Measurements from ENCODE around the gene CYRIA. TPM values are rescaled to one million over a fixed set of nuclear protein-coding genes. Genes with fewer than 3 reads are reported as not detected.

Gene CYRIA
- total and polyA plus RNA-seq, 2 experiments from 2014 or later, result 1.4 to 1.5 TPM

DNA sequence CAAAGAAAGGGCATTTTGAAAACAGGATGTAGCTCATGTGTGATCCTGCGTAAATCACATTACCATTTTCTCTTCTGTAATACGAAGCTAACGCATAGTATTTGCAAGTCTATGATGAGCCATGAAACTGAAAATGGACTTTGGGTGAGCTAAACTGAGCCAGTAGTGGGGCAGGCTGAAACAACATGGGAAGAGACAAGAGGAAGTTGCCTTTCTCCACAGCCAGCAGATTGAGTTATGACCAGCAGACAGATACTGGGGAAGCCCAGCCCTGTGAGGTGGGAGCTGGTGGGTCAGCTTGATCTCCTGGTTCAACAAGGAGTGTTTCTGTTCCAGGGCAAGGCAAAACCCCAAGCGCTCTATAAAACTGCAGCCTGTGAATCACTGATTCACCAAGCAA lies 11.8 kb downstream of the CYRIA start:
- Histone ChIP-seq H3K9me3 (ENCODE audit: low read depth) (no peaks in the 10 kb centered on the region), H3K4me1 (ENCODE audit: insufficient read depth) (peaks cover 28% of the 10 kb centered on the region), H3K36me3 (replicated peaks; ENCODE audit: insufficient read depth, low read depth) (no peaks in the 10 kb centered on the region), H3K27ac (no peak overlapping the region), H2AFZ (no peak overlapping the region), H3K79me2 (no peaks in the 10 kb centered on the region), H3K4me3 (no peak overlapping the region), H3K27me3 (no peaks in the 10 kb centered on the region), H4K20me1 (ENCODE audit: insufficient read depth, poor library complexity, severe bottlenecking) (no peaks in the 10 kb centered on the region), H3K4me2 (no peak overlapping the region), H3K9me2 (replicated peaks; ENCODE audit: insufficient read depth) (no peaks in the 10 kb centered on the region)
- no peak for TF ChIP-seq EZH2phosphoT487 (IDR thresholded peaks at IDR 0.05; ENCODE audit: low read depth, severe bottlenecking, unreplicated experiment)
- no peak for TF ChIP-seq EZH2 (IDR thresholded peaks at IDR 0.05; ENCODE audit: borderline replicate concordance)
- TF ChIP-seq, protein P1, sequence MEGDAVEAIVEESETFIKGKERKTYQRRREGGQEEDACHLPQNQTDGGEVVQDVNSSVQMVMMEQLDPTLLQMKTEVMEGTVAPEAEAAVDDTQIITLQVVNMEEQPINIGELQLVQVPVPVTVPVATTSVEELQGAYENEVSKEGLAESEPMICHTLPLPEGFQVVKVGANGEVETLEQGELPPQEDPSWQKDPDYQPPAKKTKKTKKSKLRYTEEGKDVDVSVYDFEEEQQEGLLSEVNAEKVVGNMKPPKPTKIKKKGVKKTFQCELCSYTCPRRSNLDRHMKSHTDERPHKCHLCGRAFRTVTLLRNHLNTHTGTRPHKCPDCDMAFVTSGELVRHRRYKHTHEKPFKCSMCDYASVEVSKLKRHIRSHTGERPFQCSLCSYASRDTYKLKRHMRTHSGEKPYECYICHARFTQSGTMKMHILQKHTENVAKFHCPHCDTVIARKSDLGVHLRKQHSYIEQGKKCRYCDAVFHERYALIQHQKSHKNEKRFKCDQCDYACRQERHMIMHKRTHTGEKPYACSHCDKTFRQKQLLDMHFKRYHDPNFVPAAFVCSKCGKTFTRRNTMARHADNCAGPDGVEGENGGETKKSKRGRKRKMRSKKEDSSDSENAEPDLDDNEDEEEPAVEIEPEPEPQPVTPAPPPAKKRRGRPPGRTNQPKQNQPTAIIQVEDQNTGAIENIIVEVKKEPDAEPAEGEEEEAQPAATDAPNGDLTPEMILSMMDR (IDR thresholded peaks at IDR 0.05; ENCODE audit: poor library complexity), result no peak
- WGBS (ENCODE audit: low lambda C conversion rate, missing lambda C conversion rate), result 93% methylated on average over 4 of the region's 4 CpGs
- no peak for DNase-seq (ENCODE audit: low spot score)

DNA sequence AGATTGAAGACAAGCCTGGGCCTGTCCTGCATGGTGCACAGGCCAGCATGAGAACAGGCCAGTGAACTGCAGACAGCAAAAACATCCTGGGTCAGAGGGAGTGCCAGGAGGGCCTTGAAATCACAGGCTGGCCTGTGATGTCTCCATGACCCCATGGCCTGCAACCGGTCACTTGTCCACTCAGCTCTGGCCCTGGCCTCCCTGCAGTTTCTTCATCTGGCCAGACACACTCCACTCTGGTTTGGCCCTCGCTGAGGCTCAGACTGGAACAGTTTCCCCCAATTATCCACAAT lies 12.6 kb downstream of the CYRIA start:
- Histone ChIP-seq H2AFZ (no peak overlapping the region), H3K4me3 (no peak overlapping the region), H3K36me3 (replicated peaks; ENCODE audit: insufficient read depth, low read depth) (no peaks in the 10 kb centered on the region), H3K9me3 (ENCODE audit: low read depth) (no peaks in the 10 kb centered on the region), H3K4me2 (no peak overlapping the region), H3K27me3 (no peaks in the 10 kb centered on the region), H3K27ac (peak overlapping the region; percentile 51), H3K4me1 (ENCODE audit: insufficient read depth) (peaks cover 28% of the 10 kb centered on the region), H3K79me2 (no peaks in the 10 kb centered on the region), H3K9me2 (replicated peaks; ENCODE audit: insufficient read depth) (no peaks in the 10 kb centered on the region), H4K20me1 (ENCODE audit: insufficient read depth, poor library complexity, severe bottlenecking) (no peaks in the 10 kb centered on the region)
- no peak for DNase-seq (ENCODE audit: low spot score)
- 72% methylated on average over 2 of the region's 2 CpGs for WGBS (ENCODE audit: low lambda C conversion rate, missing lambda C conversion rate)
- TF ChIP-seq, protein P1 (IDR thresholded peaks at IDR 0.05; ENCODE audit: poor library complexity), result no peak
- TF ChIP-seq EZH2 (IDR thresholded peaks at IDR 0.05; ENCODE audit: borderline replicate concordance), result no peak
- TF ChIP-seq EZH2phosphoT487 (IDR thresholded peaks at IDR 0.05; ENCODE audit: low read depth, severe bottlenecking, unreplicated experiment), result no peak

DNA sequence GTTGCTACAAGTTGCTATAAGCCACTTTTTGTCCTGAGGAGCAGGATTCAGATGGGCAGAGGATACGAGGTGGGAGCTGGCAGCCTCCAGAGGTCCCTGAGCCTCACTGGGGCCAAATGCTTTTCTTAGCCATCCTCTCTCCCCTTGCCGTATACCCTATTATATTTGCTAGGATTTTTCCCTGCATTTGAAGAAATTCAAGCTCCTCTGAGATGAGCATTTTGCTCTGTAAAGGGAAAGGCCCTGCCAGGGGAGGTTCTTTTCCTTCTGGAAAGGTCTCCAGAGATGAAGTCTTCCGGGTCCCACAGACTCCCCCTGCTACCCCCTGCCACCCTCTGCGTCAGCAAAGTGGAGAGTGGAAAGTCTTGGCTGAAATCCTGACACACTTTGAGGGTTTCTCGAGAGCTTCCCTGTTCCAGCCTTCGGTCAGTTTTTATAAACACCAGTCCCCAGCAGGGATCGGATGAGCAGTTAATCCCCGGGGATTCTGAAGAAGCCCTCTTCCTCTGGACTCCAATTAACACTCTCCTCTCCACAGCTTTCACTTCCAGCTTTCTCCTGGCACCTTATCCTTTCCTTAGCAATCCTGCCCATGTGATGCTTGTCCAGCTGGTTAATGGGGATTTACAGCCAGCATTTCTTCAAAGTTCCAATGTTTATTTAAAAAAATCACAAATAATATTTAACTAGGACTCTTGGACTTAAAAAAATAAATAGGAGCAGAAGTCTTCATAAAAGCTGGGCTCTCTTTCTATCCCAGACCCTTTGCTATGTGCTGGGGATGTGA lies 13.1 kb downstream of the CYRIA start:
- Histone ChIP-seq H3K4me2 (peak overlapping the region; percentile 5), H3K4me1 (ENCODE audit: insufficient read depth) (peaks cover 28% of the 10 kb centered on the region), H4K20me1 (ENCODE audit: insufficient read depth, poor library complexity, severe bottlenecking) (no peaks in the 10 kb centered on the region), H3K79me2 (no peaks in the 10 kb centered on the region), H3K36me3 (replicated peaks; ENCODE audit: insufficient read depth, low read depth) (no peaks in the 10 kb centered on the region), H3K27me3 (no peaks in the 10 kb centered on the region), H3K4me3 (no peak overlapping the region), H3K27ac (peak overlapping the region; percentile 51), H2AFZ (no peak overlapping the region), H3K9me3 (ENCODE audit: low read depth) (no peaks in the 10 kb centered on the region), H3K9me2 (replicated peaks; ENCODE audit: insufficient read depth) (no peaks in the 10 kb centered on the region)
- TF ChIP-seq, protein P1 (IDR thresholded peaks at IDR 0.05; ENCODE audit: poor library complexity), result no peak
- TF ChIP-seq EZH2 (IDR thresholded peaks at IDR 0.05; ENCODE audit: borderline replicate concordance), result no peak
- TF ChIP-seq EZH2phosphoT487 (IDR thresholded peaks at IDR 0.05; ENCODE audit: low read depth, severe bottlenecking, unreplicated experiment), result no peak
- WGBS (ENCODE audit: low lambda C conversion rate, missing lambda C conversion rate), result 40% methylated on average over 8 of the region's 8 CpGs
- peak; percentile 38 for DNase-seq (ENCODE audit: low spot score)
